Neural progenitor cell (in vitro differentiated cells): ENCODE results near the gene GPR89B.

Experiments
- CTCF ChIP-seq: fragments of 200-600 bp; sonication (generic); IDR thresholded peaks from 2 replicates; pipeline ENCODE4 v1.5.1; 2017; ENCODE audit warnings: antibody characterized with exemption, mild to moderate bottlenecking
- EZH2phosphoT487 ChIP-seq: fragments of 200-600 bp; sonication (generic); IDR thresholded peaks from 2 replicates; pipeline ENCODE4 v1.6.1; 2017; ENCODE audit warnings: antibody characterized with exemption

- no peak for TF ChIP-seq CTCF
- TF ChIP-seq EZH2phosphoT487: no peak
Measured at GRCh38 chr1:147897789-147898188, 30.4 kb upstream of the GPR89B start.
